ENCODE results near the gene KRTAP17-1. TPM values are rescaled to one million over a fixed set of nuclear protein-coding genes. Genes with fewer than 3 reads are reported as not detected.

KRTAP17-1 gene
- total RNA-seq, 1 donor = not detected

DNA sequence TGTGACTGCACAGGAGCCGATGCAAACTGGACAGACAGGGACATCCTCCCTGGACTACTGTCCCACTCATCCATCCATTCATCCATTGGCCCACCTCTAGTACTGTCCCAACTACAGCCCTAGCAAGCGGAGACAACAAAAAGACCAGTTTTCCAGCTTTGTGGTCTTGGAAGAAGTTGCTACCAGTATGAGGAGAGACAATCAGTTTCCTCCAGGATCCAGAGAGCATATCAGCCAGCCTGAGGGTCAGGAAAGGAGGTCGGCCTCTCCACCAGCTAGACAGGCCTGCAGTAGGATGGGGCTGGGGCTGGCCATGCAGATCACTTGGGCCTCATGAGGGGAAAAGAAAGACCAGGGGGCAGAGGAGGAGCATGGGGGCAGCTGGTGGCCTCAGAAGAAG lies 18.3 kb upstream of the KRTAP17-1 start:
- Histone ChIP-seq H3K27me3 (ENCODE audit: insufficient read depth, low read length) (no peaks in the 10 kb centered on the region), H3K4me1 (ENCODE audit: insufficient read depth, low read length) (no peaks in the 10 kb centered on the region), H2AFZ (ENCODE audit: low read length) (no peak overlapping the region)

GRCh38 chr17:41333098-41333497 lies 17.6 kb upstream of the KRTAP17-1 start:
- Histone ChIP-seq H3K36me3 (ENCODE audit: insufficient read depth, low read length) (no peaks in the 10 kb centered on the region), H2AFZ (ENCODE audit: low read length) (no peak overlapping the region), H3K27me3 (ENCODE audit: insufficient read depth, low read length) (no peaks in the 10 kb centered on the region), H3K4me1 (ENCODE audit: insufficient read depth, low read length) (no peaks in the 10 kb centered on the region), H3K9me3 (ENCODE audit: low read depth, low read length) (no peaks in the 10 kb centered on the region), H3K27ac (ENCODE audit: low read depth, low read length) (no peak overlapping the region), H3K79me2 (ENCODE audit: insufficient read depth, low read length) (no peaks in the 10 kb centered on the region), H3K4me2 (ENCODE audit: insufficient read depth, low read length) (no peak overlapping the region), H4K20me1 (ENCODE audit: insufficient read depth, low read length) (no peaks in the 10 kb centered on the region), H3K4me3 (ENCODE audit: insufficient read depth, low read length) (no peak overlapping the region)
- TF ChIP-seq, protein P1, sequence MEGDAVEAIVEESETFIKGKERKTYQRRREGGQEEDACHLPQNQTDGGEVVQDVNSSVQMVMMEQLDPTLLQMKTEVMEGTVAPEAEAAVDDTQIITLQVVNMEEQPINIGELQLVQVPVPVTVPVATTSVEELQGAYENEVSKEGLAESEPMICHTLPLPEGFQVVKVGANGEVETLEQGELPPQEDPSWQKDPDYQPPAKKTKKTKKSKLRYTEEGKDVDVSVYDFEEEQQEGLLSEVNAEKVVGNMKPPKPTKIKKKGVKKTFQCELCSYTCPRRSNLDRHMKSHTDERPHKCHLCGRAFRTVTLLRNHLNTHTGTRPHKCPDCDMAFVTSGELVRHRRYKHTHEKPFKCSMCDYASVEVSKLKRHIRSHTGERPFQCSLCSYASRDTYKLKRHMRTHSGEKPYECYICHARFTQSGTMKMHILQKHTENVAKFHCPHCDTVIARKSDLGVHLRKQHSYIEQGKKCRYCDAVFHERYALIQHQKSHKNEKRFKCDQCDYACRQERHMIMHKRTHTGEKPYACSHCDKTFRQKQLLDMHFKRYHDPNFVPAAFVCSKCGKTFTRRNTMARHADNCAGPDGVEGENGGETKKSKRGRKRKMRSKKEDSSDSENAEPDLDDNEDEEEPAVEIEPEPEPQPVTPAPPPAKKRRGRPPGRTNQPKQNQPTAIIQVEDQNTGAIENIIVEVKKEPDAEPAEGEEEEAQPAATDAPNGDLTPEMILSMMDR (IDR thresholded peaks at IDR 0.05; ENCODE audit: extremely low read depth, low read depth, low read length) = no peak
- no peak for DNase-seq (ENCODE audit: insufficient read length, low spot score, missing footprints)

More for the DNA sequence above, 18.3 kb upstream of the KRTAP17-1 start:
- Histone ChIP-seq H3K79me2 (ENCODE audit: insufficient read depth, low read length) (no peaks in the 10 kb centered on the region), H3K4me3 (ENCODE audit: insufficient read depth, low read length) (no peak overlapping the region), H3K27ac (ENCODE audit: low read depth, low read length) (no peak overlapping the region), H3K9me3 (ENCODE audit: low read depth, low read length) (no peaks in the 10 kb centered on the region), H4K20me1 (ENCODE audit: insufficient read depth, low read length) (no peaks in the 10 kb centered on the region), H3K4me2 (ENCODE audit: insufficient read depth, low read length) (no peak overlapping the region), H3K36me3 (ENCODE audit: insufficient read depth, low read length) (no peaks in the 10 kb centered on the region)
- TF ChIP-seq, protein P1 (IDR thresholded peaks at IDR 0.05; ENCODE audit: extremely low read depth, low read depth, low read length) = no peak
- no peak for DNase-seq (ENCODE audit: insufficient read length, low spot score, missing footprints)

GRCh38 chr17:41332239-41332638 lies 16.7 kb upstream of the KRTAP17-1 start:
- Histone ChIP-seq H3K4me2 (ENCODE audit: insufficient read depth, low read length) (no peak overlapping the region), H3K4me3 (ENCODE audit: insufficient read depth, low read length) (no peak overlapping the region), H3K4me1 (ENCODE audit: insufficient read depth, low read length) (no peaks in the 10 kb centered on the region), H4K20me1 (ENCODE audit: insufficient read depth, low read length) (no peaks in the 10 kb centered on the region), H2AFZ (ENCODE audit: low read length) (no peak overlapping the region), H3K36me3 (ENCODE audit: insufficient read depth, low read length) (no peaks in the 10 kb centered on the region), H3K27ac (ENCODE audit: low read depth, low read length) (no peak overlapping the region), H3K9me3 (ENCODE audit: low read depth, low read length) (no peaks in the 10 kb centered on the region), H3K79me2 (ENCODE audit: insufficient read depth, low read length) (no peaks in the 10 kb centered on the region), H3K27me3 (ENCODE audit: insufficient read depth, low read length) (no peaks in the 10 kb centered on the region)
- TF ChIP-seq, protein P1 (IDR thresholded peaks at IDR 0.05; ENCODE audit: extremely low read depth, low read depth, low read length) = no peak
- no peak for DNase-seq (ENCODE audit: insufficient read length, low spot score, missing footprints)

DNA sequence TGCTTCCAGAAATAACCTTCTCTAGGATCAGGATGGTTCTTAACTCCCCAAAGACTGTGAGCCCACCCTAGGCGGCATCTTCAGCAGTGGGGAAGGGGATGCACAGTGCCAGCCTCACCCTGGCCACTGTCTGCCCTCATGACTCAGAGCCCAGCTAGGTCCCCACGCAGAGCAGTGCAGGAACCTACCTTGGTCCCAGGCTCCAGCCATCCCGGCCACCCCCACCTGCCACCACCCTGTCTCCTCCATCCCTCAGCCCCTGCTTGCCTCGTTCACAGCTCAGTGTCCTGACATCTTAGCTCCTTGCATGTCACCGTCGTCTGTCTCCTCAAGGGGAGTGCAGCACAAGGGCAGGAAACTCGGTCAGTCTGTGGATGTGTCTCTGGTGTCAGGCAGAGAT lies 16.1 kb upstream of the KRTAP17-1 start:
- Histone ChIP-seq H3K4me3 (ENCODE audit: insufficient read depth, low read length) (no peak overlapping the region), H3K9me3 (ENCODE audit: low read depth, low read length) (no peaks in the 10 kb centered on the region), H3K4me2 (ENCODE audit: insufficient read depth, low read length) (no peak overlapping the region), H3K27me3 (ENCODE audit: insufficient read depth, low read length) (no peaks in the 10 kb centered on the region), H3K4me1 (ENCODE audit: insufficient read depth, low read length) (no peaks in the 10 kb centered on the region), H4K20me1 (ENCODE audit: insufficient read depth, low read length) (no peaks in the 10 kb centered on the region), H3K27ac (ENCODE audit: low read depth, low read length) (no peak overlapping the region), H3K79me2 (ENCODE audit: insufficient read depth, low read length) (no peaks in the 10 kb centered on the region), H2AFZ (ENCODE audit: low read length) (no peak overlapping the region), H3K36me3 (ENCODE audit: insufficient read depth, low read length) (no peaks in the 10 kb centered on the region)
- TF ChIP-seq, protein P1 (IDR thresholded peaks at IDR 0.05; ENCODE audit: extremely low read depth, low read depth, low read length) = no peak
- DNase-seq (ENCODE audit: insufficient read length, low spot score, missing footprints) = no peak
